ENCODE data around the gene TMEM86B. TPM values are rescaled to one million over a fixed set of nuclear protein-coding genes. Genes with fewer than 3 reads are reported as not detected.

The TMEM86B gene
- total RNA-seq, 1 donor from 2014 or later, result 1.6 TPM

DNA sequence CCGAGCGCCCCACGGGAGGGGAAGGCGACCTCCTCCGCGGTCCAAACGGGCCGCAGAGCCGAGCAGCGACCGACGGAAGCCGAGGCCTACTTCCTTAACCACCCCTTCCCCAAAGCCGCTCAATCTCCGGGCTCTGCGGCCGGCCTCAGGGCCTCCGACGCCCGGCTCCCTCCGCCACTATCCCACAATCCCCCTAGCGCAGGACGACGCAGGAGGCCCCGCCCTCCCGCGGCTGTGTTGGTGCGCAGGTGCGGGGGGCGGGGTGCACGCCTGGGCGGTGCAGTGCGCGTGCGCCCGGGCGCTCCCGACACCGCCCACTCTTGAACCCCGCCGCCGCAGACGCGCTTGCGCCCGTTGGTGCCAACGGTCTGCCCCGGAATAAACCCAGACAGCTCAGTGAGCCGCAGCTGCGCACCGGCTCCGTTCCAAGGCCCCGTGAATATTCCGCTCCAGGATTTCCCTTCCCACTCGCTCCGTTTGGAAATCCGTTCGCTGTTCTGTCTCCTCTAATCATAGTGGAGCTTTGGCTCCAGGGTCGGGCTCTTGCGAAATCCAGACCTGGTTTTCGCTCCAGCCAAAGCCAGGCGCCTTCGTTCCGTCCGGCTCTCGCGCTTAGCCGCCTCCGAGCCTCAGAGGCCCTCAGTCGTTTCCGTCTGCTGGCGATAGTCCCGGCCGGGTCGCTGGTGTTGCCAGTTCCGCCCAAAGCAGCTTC is 30.4 kb upstream of the TMEM86B start, which contains the start of gene PPP6R1:
Gene PPP6R1 (minus strand): TSS at position 190 of the 712 bp plus-strand sequence. CDS start 11,914 bp downstream, outside the sequence.
- intact Hi-C loops (cut with DNase I), result no loop called here
- ATAC-seq, result peak; percentile 96
- DNase-seq (ENCODE audit: missing footprints), result peak; percentile 97

DNA sequence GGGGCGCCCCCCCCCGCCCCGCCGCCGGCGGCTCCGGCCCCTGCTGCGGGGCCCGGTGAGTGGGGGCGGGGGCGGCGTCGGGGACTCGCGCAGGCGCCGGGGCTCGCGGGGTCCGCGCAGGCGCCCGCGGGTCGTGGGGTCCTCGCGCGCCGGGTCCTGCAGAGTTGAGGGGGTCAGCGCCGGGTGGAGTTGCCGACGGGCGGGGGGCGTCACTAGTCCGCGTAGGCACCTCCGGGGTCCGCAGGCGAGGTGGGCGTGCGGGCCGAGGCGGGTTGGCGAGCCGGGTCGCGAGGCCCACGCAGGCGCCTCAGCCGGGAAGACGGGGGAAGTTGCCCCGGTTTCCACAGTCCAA is 29.9 kb upstream of the TMEM86B start:
- ATAC-seq, result peak; percentile 11
- intact Hi-C loops (cut with DNase I), result no loop called here

DNA sequence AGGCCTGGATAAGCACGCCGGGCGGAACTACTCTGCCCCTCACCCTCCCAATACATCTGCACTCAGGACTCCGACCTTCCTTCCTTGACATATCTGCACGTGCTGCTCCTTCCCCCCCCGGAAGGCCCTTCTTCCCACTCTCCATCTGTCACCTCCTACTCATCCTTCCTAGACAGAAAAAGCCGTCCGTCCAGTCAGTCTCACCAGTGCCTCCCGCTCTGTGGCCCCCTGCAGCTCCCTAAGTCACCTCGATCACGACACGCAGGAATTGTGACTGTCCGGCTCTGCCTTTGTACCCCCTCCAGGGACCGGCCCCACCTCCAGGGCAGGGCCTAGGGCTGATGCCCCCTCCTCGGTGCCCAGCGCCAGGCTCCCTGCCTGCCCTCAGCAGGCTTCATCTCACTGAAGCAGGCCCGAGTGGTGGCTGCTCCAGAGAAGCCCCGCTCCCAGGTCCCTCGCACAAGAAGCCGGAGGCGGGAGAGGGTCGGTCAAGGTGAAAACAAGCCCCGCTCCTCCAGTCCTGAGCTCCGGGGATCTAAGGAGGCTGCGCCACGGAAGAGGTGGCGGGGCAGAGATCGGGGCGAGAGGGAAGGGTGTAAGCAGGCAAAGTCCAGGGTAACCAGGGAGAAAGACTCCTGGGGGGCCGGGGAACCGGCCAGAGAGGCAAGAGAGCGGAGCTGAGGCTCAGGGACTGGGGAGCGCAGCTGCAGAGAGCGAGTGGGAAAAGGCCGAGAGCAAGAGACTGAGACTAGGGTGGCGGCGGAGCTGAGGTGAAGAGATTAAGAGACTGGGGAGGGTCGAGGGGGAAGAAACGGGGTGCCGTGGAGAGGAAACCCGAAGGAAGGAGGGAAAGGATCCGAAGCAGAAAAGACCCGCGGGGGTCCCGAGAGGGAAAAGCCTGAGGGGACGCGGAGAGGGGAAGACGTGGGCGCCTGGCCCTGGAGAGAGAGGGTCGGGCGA is 29.2 kb upstream of the TMEM86B start:
- intact Hi-C loops (cut with DNase I), result no loop called here
- no peak for ATAC-seq

More for the DNA sequence above, 29.9 kb upstream of the TMEM86B start:
- no peak for DNase-seq (ENCODE audit: missing footprints)

DNA sequence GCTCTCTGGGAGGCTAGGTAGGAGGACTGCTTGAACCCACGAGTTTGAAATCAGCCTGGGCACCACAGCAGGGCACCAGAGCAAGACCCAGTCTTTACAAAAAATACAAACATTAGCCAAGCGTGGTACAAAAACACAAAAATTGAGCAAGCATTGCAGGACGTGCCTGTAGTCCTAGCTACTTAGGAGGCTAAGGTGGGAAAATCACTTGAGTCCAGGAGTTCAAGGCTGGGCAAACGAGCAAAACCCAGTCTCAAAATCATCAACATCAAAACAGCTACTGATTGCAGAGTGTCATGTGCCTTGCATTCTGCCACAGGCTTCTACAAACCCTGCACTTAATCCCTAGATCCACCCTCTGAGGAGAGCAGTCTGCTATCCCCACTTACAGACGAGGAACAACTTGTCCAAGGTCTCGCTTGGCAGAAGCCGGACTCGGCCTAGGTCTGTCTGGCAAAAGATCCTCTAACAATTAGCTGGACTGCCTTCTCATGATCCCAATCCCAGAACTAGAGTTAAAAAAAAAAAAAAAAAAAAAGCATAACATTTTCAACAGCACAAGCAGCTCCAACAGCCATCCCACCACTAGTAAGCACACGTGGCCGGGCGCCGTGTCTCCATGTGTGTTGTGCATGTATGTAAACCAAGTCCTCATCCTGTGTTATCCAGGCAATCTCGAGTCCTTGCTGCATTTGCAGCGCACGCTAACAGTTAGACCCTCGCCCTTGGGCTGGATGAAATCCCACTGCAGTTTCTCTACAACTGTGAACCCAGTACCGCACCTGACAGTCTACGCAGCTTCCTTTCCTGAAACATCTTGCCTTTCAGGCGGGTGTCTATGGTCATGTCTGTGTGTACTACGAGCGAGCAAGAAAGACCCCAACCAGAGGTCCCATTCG is 28.2 kb upstream of the TMEM86B start:
- ATAC-seq, result no peak
- DNase-seq (ENCODE audit: missing footprints), result no peak
- intact Hi-C loops (cut with DNase I), result no loop called here

More for the DNA sequence above, 29.2 kb upstream of the TMEM86B start:
- no peak for DNase-seq (ENCODE audit: missing footprints)

DNA sequence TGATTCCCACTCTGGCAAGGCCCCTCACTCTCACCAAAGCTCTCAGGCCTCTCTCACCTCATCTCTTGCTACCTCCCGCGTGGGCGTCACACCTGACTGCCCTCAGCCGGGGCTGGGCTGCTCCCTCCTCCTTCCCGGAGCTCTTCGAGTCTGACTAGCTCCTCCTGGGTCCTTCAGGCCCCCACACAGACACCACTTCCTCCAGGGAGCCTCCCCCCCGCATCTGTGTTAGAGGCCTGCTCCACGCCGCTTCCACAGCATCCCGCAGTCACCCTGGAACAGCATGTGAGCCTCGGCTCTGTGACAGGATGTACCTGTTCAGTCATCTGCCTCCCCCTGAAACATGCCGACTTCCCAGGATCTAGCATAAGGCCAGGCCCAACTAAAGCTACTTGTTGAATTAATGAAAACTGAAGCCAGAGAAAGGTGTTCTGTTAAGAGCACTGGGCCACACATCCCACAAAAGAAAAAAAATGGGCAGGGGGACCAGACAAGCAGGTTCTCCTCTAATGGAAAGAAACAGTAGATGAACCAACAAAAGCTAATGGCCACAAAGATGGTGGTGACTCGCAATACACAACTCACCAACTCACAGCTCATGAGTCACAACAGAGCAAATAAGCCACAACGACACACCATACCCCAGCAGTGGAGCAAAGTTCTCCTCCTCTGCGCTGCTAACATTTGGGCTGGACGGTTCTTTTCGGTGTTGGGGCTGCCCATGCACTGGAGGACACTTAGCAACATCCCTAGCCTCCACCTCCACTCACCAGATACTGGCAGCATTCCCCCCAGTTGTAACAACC is 27.3 kb upstream of the TMEM86B start:
- intact Hi-C loops (cut with DNase I), result no loop called here
- DNase-seq (ENCODE audit: missing footprints), result no peak
- no peak for ATAC-seq

DNA sequence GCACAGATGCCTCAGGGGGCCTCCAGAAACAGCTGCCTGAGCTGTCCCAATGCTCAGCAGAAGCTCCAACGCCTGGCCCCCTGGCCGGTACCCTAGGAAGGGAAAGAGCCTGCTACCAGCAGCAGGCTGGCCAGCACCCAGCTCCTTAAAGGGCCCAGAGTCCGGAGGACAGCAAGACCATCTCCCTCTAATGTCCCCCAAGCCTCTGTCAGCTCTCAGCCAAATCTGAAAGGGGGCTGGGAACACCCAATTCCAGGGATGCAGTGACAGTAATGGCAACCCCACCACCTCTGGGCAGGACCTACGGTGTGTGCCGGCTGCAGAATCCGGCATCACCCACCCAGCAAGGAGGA is 26.0 kb upstream of the TMEM86B start:
- no peak for DNase-seq (ENCODE audit: missing footprints)
- intact Hi-C loops (cut with DNase I), result no loop called here
- no peak for ATAC-seq

DNA sequence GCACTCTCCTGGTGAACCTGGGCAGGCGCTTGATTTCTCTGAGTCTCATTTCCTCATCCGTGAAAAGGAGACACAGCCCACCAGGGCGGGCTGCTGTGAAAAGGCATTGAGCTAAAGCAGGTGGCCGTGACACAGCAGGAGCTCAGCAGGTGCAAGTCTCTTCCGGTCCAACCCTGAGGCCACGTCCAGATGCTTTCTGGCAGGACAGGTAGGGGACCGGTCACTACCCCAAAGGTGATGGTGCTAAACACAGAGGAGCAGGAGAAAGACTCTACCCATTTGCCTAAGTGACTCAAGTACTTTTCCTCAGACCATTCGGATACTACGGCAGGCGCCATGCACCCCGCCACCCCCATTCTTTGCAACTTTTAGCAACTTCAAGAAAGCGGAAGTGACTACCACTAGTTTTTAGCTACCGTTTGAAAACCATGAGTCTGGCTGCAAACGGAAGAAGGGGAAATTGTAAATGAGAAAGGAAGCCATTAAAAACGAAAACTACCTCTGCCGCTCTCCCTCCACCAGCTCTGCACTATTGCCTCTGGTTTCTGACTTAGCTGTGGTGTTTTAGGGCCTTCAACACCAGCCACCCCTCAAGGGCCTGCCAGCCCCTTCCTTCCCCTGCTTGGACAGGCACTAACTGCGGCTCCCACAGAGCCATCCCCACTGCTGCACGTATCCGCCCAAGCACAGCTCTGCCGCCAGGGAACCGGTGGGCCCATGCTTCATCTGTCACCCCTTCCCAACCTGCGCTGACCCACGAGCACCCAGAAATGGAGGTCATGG is 25.5 kb upstream of the TMEM86B start:
- DNase-seq (ENCODE audit: missing footprints) (no peak), ATAC-seq (no peak)
- intact Hi-C loops (cut with DNase I), result no loop called here

DNA sequence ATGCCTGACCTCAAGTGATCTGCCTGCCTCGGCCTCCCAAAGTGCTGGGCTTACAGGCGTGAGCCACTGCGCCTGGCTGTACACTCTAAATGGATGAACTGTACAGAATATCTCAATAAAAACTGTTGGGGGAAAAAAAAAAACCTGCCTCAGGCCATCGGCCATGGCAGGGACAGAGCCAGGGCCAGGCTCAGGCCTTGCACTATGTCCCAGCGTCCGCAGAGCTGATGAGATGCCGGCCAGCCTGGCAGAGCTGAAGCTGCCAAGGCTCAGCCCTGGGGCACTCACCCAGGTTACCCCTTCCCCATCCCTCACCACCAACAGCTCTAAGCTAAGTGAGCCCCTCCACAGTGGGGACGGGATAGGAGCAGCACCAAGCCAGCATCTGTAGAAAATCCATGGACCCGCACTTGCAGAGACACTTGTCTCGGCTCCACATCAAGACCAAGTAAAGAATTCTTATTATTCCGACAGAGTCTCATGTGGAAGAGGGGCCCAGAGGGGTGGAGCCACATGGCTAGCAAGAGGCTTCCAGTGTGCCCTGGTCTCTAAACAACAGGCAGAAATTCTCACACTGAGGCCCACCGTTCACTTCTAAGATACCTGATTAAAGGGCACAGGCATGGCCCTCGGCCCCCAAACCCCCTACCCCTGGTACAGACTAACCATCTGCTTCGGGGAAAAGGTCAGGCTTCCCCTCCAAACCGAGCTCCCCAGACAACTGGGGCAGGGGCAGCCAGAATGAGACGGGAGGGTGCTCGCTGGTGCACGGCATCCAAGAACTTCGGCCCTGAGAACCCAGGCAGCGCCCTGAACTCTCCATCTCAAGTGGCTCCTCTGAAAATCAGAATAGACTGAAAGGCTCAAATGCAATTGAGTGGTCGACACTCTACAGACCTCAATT is 24.4 kb upstream of the TMEM86B start:
- no peak for DNase-seq (ENCODE audit: missing footprints)
- intact Hi-C loops (cut with DNase I), result no loop called here

DNA sequence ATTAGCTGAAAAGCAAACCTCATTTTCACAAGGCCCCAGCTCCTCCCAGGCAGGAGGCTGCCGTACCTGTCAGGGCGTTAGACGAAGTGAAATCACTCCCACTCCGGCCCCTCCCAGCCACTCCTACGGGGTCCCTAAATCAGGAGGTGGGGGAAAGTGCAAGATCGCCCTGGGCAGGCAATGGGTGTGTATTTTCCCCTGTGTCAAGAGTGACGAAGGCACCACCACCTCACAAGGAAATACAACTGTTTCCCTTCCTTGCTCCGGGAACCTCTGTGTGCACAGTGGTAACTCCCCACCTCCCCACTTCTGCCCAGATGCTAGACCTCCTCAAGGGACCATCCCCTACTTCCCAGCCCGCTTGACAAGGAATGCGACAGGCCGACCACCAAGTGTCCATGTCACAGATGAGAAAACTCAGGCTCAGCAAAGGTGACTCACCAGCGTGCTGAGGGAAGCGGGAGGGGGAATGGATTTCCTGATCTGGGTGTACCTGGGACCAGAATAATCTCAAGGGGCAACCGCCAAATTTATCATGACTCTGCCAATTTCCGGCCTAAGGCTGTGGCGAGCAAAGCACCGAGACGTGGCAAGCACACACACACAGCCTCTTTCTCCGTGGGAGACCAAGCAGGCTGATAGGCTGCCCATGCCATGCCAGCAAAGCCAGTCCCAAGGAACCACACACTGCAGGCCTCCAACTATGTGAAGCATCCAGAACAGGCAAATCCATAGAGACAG is 22.9 kb upstream of the TMEM86B start:
- intact Hi-C loops (cut with DNase I), result no loop called here
- ATAC-seq (no peak), DNase-seq (ENCODE audit: missing footprints) (no peak)

More for the DNA sequence above, 24.4 kb upstream of the TMEM86B start:
- no peak for ATAC-seq

DNA sequence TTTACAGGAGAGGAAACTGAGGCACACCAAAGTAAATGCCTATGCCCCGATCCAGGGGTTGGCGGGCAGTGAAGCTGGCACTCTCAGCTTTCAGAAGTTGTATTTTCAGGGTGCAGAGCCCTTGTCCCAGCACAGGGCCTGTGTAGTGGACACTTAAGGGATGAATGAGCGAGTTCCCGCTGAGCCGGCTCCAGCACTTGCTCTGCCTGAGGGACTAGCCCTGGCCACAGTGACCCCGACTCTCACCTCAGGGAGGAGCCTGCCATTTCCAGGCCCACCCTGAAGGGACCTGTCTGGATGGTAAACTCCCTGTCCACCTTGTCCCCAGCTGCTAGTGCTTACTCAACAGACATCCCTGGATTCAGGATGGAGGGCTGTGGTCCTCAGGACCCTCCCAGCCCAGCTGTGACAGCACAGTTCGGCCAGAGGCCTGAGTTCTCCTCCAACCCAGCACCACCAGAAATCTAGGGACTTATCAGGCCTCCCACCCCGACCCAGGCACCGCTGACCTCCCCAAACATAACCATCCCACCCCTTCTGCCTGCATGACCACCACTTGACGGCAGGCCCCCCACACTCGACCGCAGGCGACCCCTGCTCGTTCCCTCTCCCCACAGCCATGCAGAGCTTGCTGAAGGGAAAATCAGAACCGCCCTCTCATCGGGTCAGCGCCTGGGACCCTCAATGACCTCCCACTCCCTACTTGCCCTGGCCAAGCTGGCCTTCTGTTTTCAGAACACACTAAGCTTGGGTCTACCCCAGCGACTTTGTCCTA is 21.9 kb upstream of the TMEM86B start:
- DNase-seq (ENCODE audit: missing footprints) (no peak), ATAC-seq (no peak)
- intact Hi-C loops (cut with DNase I), result no loop called here

DNA sequence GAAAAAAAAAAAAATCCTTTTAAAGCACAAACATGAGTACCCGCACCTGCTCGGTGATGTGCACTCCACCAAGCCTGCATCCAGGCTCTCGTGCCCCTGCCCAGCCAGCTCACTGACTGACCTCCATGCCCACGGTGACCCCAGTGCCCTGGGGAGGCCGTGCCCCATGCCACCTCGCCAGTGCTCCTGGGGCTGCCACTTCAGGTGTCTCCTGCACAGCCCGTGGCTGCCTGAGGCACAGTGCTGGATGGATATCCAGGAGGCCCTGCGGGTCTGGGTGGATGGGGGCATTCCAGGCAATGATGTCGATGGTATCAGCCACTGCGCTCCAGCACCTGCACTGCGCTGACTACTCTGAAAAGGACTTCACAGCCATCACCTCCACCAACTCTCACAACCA is 21.3 kb upstream of the TMEM86B start:
- no peak for ATAC-seq
- intact Hi-C loops (cut with DNase I), result no loop called here
- DNase-seq (ENCODE audit: missing footprints), result no peak

DNA sequence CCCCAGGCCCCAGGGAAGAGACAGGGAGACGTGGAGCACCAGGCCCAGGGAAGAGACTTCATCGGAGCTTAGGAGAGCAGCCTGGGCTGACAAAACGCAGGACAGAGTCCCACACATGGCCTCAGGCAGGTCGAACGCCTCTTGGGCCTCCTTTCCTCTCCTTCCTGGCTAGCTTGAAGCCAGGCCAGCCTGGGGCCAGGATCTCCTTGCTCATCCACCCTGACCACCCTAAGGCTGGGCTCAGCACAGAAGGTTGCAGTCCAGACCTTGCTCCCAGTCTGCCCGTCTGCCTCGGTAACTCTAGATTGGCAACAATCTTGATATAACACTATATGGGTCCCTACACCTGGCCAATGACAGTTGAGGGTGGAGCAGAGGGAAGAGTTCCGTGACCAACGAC is 20.1 kb upstream of the TMEM86B start:
- no peak for DNase-seq (ENCODE audit: missing footprints)
- no peak for ATAC-seq
- intact Hi-C loops (cut with DNase I), result no loop called here

DNA sequence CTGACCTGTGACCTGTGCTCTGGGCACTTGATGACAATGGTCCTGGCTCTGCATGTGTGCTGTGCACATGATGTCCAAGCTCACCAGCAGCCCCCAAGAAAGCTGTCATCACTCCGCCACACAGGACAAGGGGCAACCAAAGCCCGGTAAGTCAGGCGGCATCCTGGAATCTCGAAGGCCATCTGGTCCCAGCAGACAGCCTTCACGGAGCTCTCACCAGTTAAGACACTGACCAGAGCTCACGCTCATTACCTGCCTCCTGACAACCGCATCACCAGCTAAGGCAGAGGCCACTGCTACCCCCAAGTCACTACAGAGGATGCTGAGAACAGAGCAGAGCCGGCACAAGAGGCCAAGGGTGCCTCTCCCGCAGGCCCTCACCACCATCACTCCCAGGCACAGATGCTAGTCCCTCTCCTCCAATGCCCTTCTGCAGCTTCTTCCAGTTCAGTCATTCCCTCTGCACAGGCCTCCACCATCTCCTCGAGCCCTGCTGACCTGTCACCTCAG is 19.7 kb upstream of the TMEM86B start:
- intact Hi-C loops (cut with DNase I), result no loop called here
- ATAC-seq (no peak), DNase-seq (ENCODE audit: missing footprints) (no peak)

DNA sequence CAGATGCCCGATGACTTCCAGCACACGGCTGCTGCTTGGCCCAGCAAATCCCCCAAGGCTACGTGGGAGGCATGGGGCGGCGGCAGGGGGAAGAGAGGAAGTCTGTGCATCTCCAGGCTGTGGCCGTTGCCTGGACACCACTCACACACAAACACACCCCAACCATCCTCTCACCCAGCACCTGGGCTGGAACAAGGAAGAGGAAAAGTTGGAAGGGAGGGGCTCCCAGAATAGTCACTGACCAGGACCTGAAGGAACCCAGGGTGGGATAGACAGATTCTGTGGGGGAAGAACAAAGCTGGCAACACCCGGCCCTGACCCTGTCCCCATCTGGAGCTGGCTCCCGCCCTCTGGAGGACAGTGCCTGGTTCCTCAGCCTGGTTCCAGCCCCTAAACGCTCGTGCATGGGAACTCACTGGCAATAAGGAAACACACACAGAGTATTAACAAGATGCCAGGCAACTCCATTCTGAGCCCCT is 19.1 kb upstream of the TMEM86B start:
- ATAC-seq (peak; percentile 68), DNase-seq (ENCODE audit: missing footprints) (no peak)
- intact Hi-C loops (cut with DNase I), result no loop called here

Measured in Right ventricle myocardium inferior (tissue), 1 donor.